GM21786 (cell line): ENCODE results near the gene RAC3.

Experiments used
- ATAC-seq: cut with Tn5 transposase; IDR thresholded peaks from one replicate; pipeline ENCODE4 v1.9.1; 2021; ENCODE audit not compliant: unreplicated experiment

Gene RAC3

DNA sequence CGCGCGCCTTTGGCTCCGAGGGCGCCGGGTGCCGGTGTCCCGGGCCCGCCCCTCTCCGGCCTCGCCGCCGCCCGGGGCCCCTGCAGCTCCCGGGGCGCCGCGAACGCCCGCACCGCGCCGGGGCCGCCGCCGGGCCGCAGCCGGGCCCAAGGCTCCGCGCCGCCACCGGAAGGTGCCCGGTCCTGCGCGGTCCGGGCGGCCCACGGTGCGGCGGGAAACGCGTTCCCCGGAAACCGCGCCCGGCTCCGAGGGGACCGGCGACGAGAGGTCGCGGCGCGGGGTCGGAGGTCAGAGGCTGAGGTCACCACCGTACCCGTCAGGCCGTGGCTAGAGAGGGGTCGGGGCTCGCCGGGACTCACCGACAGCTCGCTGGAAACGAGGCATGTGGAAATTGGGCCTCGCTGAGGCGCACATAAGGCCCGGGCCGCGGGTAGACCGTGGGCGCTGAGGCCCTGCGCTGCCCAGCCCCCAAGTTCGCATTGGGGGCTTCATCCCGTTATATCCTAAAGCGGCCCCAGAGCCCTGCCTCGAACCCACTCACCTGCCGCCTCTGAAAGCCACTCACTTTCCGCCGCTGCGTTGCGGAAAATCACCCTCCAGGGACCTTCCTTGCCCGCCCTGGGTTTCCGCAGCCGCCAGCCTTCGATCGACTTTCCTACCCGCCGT, 34.3 kb downstream of the RAC3 start, which contains the start of gene DUS1L:
Gene DUS1L (minus strand): TSS at position 167 of the 666 bp plus-strand sequence. CDS start 745 bp downstream, outside the sequence.
- ATAC-seq = peak; percentile 56

DNA sequence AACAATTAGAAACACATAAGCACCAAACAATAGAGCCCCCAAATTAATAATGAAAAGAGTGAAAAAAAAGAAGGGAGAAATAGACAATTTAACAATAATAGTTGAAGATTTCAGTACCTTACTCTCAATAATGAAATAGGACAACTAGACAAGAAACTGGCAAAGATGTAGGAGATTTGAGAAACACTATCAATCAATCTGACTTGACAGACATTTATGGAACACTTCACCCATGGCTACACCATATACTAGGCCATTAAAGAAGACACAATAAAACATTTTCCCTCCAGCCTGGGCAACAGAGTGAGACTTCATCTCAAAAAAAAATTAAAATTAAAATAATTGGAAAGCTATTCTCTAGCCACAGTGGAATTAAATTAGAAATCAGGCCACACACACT, 39.1 kb downstream of the RAC3 start:
- no peak for ATAC-seq

DNA sequence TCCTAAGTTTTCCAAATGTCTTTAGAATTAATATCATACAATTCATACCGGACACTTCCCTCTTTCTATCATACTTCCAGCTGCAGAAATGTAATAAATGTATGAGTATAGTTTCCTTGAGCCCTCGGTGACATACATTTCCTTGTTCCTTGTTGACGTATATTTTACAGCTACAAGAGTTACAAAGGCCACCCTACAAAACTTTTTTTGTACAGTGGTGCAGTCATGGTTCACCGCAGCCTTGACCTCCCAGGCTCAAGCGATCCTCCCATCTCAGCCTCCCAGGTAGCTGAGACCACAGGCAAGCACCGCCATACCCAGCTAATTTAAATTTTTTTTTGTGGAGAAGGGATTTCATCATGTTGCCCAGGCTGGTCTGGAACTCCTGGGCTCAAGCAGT, 41.3 kb downstream of the RAC3 start:
- ATAC-seq = no peak

DNA sequence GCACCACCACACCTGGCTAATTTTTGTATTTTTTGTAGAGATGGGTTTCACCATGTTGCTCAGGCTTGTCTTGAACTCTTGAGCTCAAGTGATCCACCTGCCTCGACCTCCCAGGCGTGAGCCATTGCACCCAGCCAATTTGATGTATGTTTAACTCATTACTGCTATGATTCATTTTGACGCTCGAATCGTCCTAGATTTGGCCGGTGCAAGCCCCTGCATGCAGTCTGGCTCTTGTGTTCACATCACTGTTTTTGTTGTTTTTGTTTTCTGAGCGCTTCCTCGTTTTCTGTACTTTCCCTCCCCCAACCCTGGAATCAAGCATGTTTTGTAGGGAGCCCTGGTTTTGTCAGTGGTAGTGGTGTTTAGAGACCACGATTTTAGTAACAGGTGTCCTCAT, 42.0 kb downstream of the RAC3 start:
- no peak for ATAC-seq

DNA sequence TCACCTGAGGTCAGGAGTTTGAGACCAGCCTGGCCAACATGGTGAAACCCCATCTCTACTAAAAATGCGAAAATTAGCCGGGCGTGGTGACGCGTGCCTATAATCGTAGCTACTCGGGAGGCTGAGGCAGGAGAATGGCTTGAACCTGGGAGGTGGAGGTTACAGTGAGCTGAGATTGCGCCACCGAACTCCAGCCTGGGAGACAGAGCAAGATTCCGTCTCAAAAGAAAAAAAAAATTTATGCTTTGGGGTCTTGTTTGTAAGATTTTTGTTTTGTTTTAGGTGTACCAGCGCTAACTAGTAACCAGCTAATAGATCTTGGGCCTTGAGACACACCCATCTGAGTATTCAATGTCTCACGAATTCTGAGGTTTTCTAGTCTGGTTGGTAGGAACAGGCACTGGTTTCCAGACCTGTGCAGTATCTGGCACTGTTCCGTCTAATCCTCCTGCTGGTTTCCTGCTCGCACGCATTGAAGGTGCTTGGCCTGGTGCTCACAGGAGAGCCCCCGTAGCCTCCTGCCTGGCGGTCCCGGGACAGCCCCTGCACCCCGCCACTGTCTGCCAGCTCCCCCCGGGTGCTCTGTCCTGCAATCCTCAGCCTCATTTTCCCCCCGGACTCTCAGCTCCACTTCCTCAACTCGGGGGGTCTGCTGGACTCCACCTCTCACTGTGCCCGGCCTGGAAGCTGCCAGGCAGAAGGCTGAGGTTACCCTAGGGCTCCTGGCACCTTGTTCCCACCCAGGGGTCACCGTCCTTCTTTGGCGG, 44.7 kb downstream of the RAC3 start:
- ATAC-seq = no peak

DNA sequence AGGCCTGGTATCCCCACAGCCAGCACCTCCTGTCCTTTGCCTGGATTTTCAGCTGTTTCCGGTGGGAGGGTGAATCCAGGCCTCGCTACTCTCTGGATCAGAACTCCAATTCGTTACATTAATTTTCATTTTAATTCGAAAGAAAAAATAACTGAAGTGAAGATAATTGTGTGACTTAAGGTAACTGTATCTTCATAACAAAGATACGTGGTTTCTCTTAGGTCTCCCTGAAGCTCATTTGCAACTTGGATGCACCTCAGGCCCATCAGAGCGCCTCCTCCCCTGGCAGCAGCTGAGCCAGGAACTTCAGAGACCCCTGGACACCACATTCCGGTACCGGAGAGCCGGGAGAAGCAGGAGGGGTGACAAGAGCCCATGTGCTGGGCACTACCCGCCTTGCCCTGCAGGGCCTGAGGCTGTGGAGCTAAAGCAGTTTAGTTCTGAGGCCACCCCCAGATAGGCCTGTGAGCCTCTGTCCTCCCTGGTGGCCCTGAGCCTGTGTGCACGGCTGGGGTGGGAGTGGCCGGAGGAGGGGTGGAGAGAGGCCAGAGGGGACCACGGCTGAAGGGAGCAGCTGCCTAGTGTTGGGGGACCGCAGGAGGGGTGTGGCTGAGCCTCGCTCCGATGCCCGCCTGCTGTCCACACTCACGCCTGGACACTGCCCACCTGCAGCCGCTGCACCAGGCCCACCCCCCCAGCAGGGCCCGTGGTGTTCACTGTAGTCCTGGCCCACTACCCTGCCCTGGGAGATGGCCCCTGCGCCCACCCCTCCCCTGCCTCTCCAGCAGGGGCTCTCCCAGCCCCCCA, 45.5 kb downstream of the RAC3 start:
- no peak for ATAC-seq

DNA sequence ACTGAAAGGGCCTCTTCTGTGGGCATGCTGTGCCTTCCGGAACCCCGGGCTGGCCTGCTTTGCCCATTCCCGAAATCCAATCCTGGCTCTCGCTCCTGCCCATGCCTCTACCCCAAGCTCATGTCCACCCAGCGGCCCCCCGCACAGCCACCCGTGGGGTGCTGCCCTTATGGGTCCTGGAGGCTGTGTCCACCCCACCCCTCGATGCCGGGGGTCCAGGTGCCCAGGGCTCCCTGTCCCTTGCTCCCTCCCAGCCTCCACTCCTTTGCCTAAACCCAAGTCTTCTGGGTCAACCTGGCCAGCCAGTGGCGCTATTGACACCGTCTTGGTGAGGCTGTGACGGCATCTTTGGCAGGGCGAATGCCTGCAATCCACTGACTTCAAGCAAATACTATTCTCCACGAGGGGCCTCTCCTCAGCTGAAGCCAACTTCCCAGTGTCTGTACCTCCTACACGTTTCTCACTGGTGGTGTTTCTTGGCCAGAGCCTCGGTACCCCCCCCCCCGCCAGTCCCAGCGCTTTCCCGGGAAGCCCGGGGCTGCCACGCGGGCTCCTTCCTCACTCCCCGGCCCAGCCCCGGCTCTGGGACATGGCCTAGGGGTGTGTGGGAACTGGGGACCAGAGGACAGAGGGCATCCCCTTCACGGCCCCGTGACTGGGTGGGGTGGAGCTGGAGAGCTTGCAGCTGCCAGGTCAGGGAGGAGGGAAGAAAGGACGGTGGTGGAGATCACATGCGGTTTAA, 46.3 kb downstream of the RAC3 start:
- ATAC-seq = no peak

DNA sequence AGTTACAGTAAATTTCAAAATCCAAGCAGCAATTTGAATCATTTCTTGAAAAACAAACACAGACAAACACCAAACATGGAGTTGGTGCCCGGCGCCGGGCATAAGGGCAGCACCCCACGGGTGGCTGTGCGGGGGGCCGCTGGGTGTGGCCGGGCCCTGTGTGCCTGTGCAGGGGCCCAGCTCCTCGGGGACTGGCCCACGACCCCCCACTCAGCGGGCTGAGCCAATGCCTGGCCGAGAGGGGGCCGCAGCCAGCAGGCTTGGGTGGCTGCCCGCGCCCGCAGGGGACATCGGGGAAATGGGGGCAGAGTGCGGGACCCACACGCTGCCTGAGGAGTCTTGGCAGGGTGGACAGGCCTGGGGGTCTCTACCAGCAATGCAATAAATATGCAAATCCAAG, 47.0 kb downstream of the RAC3 start:
- no peak for ATAC-seq

DNA sequence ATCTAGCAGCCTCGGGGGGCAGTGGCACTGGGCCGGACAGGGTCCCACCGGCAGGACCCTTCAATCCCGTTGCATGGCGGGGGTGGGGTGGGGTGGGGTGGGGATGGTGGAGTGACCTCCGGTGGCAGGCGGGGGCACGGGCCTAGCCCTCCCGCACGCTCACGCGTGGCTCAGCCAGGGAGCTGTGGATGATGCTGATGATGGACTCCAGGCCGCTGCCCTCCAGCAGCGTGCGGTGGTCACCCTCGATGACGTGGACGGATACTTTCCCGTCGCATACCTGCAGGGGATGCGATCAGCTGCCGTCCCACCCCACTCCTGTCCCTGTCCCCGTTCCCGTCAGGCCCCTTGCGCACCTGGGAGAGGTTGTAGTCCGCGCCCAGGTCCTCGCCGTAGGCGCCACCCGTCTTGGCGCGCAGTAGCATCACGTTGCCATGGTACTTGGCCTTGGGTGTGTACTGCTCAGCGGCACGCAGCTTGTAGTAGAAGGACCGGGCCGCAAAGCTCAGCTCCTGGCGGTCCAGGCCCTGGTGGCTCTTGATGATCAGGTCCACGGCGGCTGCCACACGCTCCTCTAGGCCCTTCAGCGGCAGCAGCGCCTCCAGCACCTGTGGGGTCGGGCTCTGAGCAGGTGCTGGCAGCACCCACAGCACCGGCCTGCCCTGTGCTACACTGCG, 47.7 kb downstream of the RAC3 start:
- no peak for ATAC-seq

DNA sequence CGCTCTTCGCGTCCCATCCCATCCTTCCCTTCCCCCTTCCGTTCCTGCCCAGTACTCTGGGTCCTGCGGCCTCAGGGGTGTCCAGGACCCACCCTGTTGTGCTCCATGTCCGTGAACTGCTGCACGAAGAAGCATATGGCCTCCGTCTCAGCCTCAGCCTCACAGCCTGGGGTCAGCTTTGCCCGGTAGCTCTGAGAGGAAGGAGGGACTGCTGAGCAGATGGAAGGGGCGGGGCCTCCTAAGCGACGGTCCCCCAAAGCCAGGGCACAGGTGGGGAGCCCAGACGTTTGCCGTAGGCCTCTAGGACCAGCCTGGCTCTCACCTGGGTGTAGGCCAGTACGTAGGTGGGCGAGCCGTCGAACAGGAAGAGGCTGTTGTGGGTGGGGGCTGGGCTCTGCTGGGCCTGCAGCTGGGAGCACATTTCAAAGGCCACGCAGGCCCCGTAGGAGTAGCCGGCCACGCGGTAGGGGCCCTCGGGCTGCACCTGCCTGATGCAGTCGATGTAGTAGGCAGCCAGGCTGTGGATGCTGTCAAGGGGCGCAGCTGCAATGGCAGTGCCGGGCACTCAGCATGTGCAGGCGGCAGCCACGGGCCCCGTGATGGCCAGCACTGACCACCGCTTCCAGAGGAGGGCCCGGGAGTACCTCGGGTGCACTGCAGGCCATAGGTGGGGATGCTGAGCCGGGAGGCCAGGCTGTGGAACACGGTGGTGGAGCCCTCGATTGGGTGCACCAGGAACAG, 48.7 kb downstream of the RAC3 start:
- ATAC-seq = no peak

DNA sequence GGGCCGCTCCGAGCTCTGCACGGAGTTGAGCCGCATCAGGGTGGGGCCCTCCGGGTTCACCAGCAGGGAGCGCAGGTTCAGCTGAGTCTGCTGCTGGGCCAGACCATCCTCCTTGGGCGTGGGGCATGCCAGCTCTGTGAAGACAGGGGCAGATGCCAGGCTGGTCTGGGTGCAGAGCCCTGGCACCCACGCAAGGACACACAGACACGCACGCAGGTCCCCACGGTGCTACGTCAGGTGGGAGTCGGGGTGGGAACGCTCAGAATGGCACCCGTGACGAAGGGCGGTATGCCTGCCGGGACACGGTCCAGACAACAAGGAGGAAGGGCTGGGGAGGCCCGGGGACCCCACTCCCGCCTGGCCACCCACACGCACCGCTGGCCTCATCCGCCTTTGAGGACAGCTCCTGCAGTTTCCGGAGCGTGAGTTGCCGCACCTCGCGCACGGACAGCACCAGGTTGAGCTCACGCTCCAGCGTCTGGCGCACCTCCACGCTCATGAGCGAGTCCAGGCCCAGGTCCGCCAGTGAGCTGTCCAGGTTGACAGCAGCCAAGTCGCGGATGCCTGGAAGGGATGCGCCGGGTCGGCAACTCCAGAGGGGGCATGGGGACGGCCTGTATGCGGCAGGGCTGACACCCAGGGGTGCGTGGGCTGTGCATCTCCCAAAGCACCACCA, 49.4 kb downstream of the RAC3 start:
- no peak for ATAC-seq

DNA sequence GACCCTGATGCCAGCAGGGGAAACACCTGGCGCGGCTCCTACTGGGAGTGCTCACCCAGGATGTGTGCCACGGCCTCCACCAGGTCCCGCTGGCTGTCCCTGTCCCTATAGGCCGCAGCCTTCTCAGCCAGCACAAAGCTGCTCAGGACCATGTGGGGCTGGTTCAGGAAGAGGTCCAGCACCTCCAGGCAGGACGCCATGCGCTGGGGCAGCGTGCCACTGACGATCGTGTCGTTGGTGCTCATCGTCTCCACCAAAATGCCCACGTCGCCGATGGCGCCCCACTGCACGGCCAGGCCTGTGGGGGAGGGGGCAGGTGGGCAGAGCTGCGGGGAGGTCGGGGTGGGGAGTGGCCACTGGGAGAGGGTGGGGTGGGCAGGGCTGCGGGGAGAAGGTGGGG, 50.1 kb downstream of the RAC3 start:
- ATAC-seq = no peak

DNA sequence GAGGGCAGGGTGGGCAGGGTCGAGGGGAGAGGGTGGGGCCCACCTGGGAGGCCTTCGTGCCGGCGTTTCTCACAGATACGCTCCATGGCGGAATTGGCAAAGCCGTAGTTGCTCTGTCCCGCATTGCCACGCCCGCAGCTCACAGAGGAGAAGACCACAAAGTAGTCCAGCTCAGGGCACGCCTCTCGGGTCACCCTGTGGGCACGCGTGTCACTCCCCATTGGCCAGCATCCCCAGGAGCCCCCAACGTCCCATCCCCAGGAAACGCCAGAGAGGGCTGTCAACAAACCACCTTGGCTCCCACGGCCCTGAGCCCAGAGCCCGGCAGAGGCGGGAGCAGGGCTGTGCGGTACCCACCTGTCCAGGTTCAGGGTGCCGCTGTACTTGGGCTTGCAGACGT, 50.5 kb downstream of the RAC3 start:
- ATAC-seq = no peak

DNA sequence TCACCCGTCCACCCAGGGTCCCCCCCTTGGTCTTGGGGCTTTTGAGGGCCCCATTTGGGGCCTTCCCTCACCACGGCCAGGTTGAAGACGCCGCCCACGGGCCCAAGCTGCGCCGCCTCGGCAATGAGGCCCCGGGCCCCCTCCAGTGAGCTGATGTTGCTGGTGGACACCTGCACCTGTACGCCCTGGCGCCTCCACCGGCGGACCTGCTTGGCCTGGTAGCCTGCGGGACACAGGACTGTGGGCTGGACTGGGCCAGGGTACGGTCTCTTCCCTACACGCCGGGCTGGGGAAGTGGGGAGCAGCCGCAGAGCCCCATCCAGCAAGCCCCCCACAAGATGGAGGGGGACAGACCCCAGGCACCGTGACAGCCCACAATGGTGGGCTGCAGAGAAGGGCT, 51.0 kb downstream of the RAC3 start:
- no peak for ATAC-seq

DNA sequence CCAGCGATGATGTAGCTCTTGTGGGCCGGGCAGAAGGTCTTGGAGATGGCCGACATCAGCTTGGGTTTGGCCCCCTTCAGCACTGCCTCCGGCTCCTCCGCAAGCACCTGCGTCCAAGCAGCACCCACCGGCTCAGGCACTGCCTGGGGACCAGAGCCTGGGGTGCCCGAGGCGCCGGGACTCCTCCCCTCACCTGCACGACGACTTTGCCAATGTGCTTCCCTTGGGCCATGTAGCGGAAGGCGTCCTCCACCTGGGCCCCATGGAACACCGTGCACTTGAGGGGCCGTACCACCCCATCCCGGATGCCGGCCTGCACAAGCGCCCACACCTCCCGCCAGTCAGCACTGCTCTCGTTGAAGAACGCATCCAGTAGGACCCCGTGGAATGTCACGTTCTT, 51.5 kb downstream of the RAC3 start:
- no peak for ATAC-seq
